Right lobe of liver (tissue), 6 donors: ENCODE results near the gene HK1. TPM values are rescaled to one million over a fixed set of nuclear protein-coding genes. Genes with fewer than 3 reads are reported as not detected.
A peak's percentile ranks its signal among the peaks of the same experiment; 100 is the strongest.

ENCODE experiments used
- ATAC-seq, 4 donors: fragments of 200-7000 bp; cut with Tn5 transposase; one replicate each; pipeline ENCODE4 v1.9.1; 2020; ENCODE audit warnings: mild to moderate bottlenecking in 4 of 4, moderate library complexity in 4 of 4
- DNase-seq, 3 donors: peaks; one replicate each; pipeline ENCODE4 v3.0.0-alpha.2; 2020
- H3K27ac ChIP-seq, 3 donors: fragments of 200-600 bp; one replicate each; pipeline ENCODE4 v1.8.0; 2022
- H3K27me3 ChIP-seq, 2 donors: fragments of 200-600 bp; one replicate each; pipeline ENCODE4 v1.8.0; 2022
- H3K36me3 ChIP-seq, 4 donors: fragments of 200-600 bp; sonication (generic) in 1 of 4; one replicate each; pipeline versions ENCODE4 v1.5.1 to v1.8.0; 2017 to 2022; ENCODE audit warnings: control low read depth in 1 of 4
- H3K4me1 ChIP-seq, 4 donors: fragments of 200-600 bp; sonication (generic) in 1 of 4; one replicate each; pipeline versions ENCODE4 v1.5.1 to v1.8.0; 2017 to 2022; ENCODE audit warnings: control low read depth in 1 of 4
- H3K4me3 ChIP-seq, 3 donors: fragments of 200-600 bp; one replicate each; pipeline ENCODE4 v1.8.0; 2022
- H3K9me3 ChIP-seq, 4 donors: fragments of 200-600 bp; sonication (generic) in 1 of 4; one replicate each; pipeline versions ENCODE4 v1.5.1 to v1.8.0; 2017 to 2022; ENCODE audit warnings: control low read depth in 1 of 4
- CTCF ChIP-seq, 4 donors: fragments of 200-600 bp in 3 of 4; fragments of 450-650 bp in 1 of 4; IDR thresholded peaks; one replicate each; pipeline versions ENCODE4 v1.5.1 to v1.8.0; 2016 to 2022; ENCODE audit warnings: antibody characterized with exemption in 4 of 4, mild to moderate bottlenecking in 2 of 4
- POLR2A ChIP-seq: fragments of 450-650 bp; IDR thresholded peaks from one replicate; pipeline ENCODE4 v1.6.1; 2017; ENCODE audit warnings: antibody characterized with exemption, mild to moderate bottlenecking
- WGBS: methylation state at CpG from one replicate; pipeline ENCODE4 v1.1.6; 2018; ENCODE audit warnings: low coverage, low lambda C conversion rate; ENCODE audit not compliant: insufficient coverage; ENCODE audit errors: missing lambda C conversion rate; 5-methylcytosine and 5-hydroxymethylcytosine counted together
- intact Hi-C, 2 donors: fragments of 100-400 bp; cut with DNase I; formaldehyde crosslinking; loops; one replicate each; pipeline versions ENCODE4 v1.11.2 to v1.14.1; 2022
- total RNA-seq, 6 experiments: library from RNA; depleted of rRNA in 2 of 6; stranded (reverse); fragments of >200 nt in 2 of 6; fragmentation: NEBNext Ultra II Directional in 3 of 6; extraction: Animal tissue kit (Norgen Biotek cat#: 25700) in 3 of 6; gene quantifications; one replicate each; pipeline versions ENCODE4 v1.1.0 to v1.2.4, GENCODE V29; 2016 to 2023
- donor health status: DM: no; HTN: yes; CAD: no.
- donor health status: DM: no; HTN: no; CAD: no.
- donor health status: DM: no; HTN: no; CAD: no.
- donor health status: DM: no; HTN: yes; CAD: no.
- donor health status: DM: no; HTN: yes; CAD: no.

Gene HK1
- total RNA-seq, 6 experiments from 2014 or later = 4.2 to 28.0 (median 7.2) TPM

DNA sequence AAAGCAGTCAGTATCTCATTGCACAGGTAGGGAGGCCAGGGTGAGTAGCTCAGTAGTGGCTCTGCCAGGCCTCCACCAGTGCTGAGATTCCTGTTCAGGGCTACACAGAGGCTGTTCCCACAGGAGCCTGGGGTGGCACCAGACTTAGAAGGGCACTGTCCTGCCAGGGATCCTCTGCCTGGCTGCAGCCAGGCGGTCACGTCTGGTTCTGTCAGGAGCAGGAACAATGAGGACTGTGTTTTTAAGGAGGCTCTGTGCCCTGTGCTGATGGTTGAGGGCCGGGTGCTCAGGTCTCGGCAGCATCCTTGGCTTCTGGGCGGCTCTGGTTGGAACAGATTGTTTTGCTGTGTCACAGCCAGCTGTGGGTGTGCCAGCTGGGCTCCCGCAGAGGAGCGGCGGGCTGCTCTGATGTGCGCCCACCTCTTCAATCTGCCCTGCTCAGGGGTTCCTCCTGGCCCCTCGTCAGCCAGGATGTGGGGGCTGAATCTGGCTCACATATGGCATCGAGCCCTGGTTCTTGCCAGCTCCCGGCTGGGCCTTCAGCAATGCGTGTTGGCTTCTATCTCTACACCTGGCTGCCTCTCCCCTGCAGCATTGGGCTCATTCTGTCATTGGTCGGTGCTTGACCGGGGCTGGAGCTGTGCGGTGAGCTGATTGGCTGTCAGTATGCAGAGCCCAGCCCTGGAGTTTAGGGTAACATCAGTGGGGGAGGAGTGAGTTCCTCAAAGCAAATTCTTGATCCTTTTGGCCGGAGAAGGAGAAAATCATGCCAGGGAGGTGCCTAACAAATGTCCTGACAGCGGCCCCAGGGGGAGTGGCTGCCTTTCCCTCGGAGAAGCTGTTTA is 97.2 kb downstream of the HK1 start:
- 75% methylated on average over 2 of the region's 19 CpGs for WGBS
- Histone ChIP-seq H3K4me3 (no peak overlapping the region), H3K4me1 (no peaks in the 10 kb centered on the region), H3K27ac (no peak overlapping the region), H3K9me3 (no peaks in the 10 kb centered on the region), H3K27me3 (no peaks in the 10 kb centered on the region), H3K36me3 (no peaks in the 10 kb centered on the region)
- ATAC-seq (peak in 3 of 4 donors; percentile 22 to 50 (median 29)), DNase-seq (no peak)
- TF ChIP-seq POLR2A = no peak
- TF ChIP-seq CTCF (IDR thresholded peaks at IDR 0.05) = no peak
- intact Hi-C loops = no loop called here

DNA sequence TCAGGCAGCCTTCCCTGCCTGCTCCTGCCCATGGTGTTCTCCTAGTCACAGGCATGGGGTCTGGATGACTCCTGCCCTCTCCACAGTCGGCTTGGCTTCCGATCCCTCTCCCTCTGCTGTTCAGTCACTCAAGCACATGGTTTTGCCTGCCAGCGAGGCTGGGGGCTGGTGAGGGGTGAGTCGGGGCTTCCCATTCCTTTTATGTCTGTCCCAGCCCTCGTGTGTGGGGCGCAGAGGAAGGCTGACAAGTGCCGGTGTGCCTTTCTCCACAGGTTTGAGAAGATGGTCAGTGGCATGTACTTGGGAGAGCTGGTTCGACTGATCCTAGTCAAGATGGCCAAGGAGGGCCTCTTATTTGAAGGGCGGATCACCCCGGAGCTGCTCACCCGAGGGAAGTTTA is 98.4 kb downstream of the HK1 start:
- TF ChIP-seq CTCF (IDR thresholded peaks at IDR 0.05) (no peak), POLR2A (no peak)
- WGBS = 85% methylated on average over 9 of the region's 11 CpGs
- no peak overlapping the region for H3K27ac ChIP-seq
- no peaks in the 10 kb centered on the region for H3K36me3 ChIP-seq
- intact Hi-C loops = no loop called here
- H3K4me3 ChIP-seq = no peak overlapping the region
- ATAC-seq (no peak), DNase-seq (no peak)
- H3K27me3 ChIP-seq = no peaks in the 10 kb centered on the region
- H3K4me1 ChIP-seq = no peaks in the 10 kb centered on the region
- no peaks in the 10 kb centered on the region for H3K9me3 ChIP-seq

DNA sequence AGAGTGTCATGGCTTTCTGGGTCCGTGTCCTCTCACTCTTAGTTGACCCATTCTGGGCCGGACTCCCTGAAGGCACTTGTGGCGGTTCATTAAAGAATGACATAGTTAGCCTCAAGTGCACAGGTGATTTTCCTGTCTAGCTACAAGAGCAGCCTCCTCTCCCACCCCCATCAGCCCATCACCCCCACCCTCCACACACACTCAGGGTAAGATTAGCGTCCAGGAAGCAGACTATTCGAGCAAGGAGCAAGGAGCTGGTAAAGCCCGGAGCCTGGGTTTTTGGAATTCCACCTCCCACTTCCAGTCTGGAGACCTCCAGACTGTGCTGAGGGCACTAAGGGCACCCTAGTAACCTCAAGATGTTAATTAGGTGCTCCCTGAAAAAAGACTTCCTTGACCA is 98.9 kb downstream of the HK1 start:
- 59% methylated on average over 5 of the region's 6 CpGs for WGBS
- Histone ChIP-seq H3K4me3 (no peak overlapping the region), H3K27me3 (no peaks in the 10 kb centered on the region), H3K9me3 (no peaks in the 10 kb centered on the region), H3K36me3 (no peaks in the 10 kb centered on the region), H3K4me1 (no peaks in the 10 kb centered on the region), H3K27ac (no peak overlapping the region)
- TF ChIP-seq POLR2A (no peak), CTCF (IDR thresholded peaks at IDR 0.05) (no peak)
- DNase-seq = no peak
- intact Hi-C loops = no loop called here
- ATAC-seq = peak in 1 of 4 donors; percentile 35

DNA sequence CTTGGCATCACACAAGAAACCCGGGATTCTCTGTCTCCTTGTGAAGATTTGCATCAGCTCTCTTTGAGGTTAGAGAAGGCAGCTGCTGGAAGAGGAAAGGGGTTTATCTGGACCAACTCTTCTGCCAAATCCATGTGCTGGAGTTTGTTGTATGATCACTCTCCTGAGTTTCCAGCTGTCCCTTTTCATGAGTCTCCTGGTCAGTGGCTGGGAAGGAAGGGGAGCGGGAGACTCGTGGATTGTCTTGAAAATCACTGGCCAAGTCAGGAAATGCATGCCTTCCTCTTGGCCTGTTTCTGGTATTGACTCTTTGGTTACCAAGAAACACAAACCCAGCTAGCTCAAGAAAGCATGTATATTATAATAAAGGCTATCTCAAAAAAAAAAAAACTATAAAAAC is 99.6 kb downstream of the HK1 start:
- 57% methylated on average over 3 of the region's 3 CpGs for WGBS

More for the DNA sequence above, 99.6 kb downstream of the HK1 start:
- H3K4me1 ChIP-seq = no peaks in the 10 kb centered on the region
- ATAC-seq = peak; percentile 61 to 78 (median 70)
- H3K27ac ChIP-seq = no peak overlapping the region
- no peaks in the 10 kb centered on the region for H3K27me3 ChIP-seq
- DNase-seq = no peak
- no peak for TF ChIP-seq POLR2A
- TF ChIP-seq CTCF (IDR thresholded peaks at IDR 0.05) = no peak
- H3K4me3 ChIP-seq = no peak overlapping the region
- no peaks in the 10 kb centered on the region for H3K36me3 ChIP-seq
- intact Hi-C loops = no loop called here
- no peaks in the 10 kb centered on the region for H3K9me3 ChIP-seq
